NB4 (cell line): ENCODE measurements around the gene IRF5.

ENCODE experiments used
- MYC ChIP-seq: IDR thresholded peaks from 2 replicates; pipeline ENCODE4 v1.6.1; 2011; ENCODE audit warnings: low read depth, low read length
- POLR2A ChIP-seq: IDR thresholded peaks from 2 replicates; pipeline ENCODE4 v1.6.1; 2011; ENCODE audit warnings: mild to moderate bottlenecking; ENCODE audit not compliant: insufficient read length; ENCODE audit errors: extremely low read depth
- TF ChIP-seq, protein P1 (sequence below): IDR thresholded peaks from one replicate; pipeline ENCODE4 v1.5.1; 2012; ENCODE audit warnings: low read depth, low read length
- TF ChIP-seq, protein P2 (sequence below): IDR thresholded peaks from 2 replicates; pipeline ENCODE4 v1.6.1; 2011; ENCODE audit warnings: low read depth, low read length

DNA sequence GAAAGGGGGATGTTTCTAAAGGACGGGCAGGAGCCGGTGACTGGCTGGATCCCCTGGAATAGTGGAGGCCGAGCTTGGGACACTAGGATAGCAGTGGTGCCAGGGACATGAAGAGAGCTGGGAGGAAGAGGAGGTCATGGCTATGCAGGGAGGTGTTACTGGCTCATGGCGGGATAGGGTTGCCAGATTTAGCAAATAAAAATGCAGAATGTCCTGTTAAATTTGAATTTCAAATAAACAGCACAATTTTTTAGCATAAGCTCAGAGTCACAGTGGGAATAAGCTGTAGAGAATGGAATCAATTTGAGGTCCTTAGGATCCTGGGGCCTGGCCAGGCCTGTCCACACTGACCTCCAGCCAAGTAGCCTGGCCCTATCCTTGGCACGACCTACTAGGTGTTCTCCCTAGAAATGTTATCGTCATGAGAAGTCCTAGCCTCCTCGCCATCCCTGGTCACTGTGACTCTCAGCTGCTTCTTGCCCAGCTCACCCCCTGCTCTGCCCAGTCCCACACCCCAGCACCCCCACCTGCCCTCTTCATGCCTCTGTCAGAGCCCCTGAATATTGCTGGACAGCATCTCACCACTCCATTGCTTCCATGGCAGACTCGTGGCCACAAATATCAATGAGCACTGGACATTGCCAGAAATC is 19.6 kb upstream of the IRF5 start:
- TF ChIP-seq, protein P1, sequence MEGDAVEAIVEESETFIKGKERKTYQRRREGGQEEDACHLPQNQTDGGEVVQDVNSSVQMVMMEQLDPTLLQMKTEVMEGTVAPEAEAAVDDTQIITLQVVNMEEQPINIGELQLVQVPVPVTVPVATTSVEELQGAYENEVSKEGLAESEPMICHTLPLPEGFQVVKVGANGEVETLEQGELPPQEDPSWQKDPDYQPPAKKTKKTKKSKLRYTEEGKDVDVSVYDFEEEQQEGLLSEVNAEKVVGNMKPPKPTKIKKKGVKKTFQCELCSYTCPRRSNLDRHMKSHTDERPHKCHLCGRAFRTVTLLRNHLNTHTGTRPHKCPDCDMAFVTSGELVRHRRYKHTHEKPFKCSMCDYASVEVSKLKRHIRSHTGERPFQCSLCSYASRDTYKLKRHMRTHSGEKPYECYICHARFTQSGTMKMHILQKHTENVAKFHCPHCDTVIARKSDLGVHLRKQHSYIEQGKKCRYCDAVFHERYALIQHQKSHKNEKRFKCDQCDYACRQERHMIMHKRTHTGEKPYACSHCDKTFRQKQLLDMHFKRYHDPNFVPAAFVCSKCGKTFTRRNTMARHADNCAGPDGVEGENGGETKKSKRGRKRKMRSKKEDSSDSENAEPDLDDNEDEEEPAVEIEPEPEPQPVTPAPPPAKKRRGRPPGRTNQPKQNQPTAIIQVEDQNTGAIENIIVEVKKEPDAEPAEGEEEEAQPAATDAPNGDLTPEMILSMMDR: no peak
- TF ChIP-seq POLR2A (no peak), MYC (no peak)
- TF ChIP-seq, protein P2, sequence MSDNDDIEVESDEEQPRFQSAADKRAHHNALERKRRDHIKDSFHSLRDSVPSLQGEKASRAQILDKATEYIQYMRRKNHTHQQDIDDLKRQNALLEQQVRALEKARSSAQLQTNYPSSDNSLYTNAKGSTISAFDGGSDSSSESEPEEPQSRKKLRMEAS: no peak
